Measurements from ENCODE around the gene EIF3B. TPM values are rescaled to one million over a fixed set of nuclear protein-coding genes. Genes with fewer than 3 reads are reported as not detected.

The EIF3B gene
- total RNA-seq, 1 donor from 2014 or later, result 84.9 TPM

- intact Hi-C loops (cut with DNase I), result loop anchor here (5.0 to 10.0 kb wide), 2 partner anchors 111 to 689 kb away; partner anchors contain the start of genes MRM2 and NUDT1
- Histone ChIP-seq H3K4me1 (peaks cover 16 to 21% of the 10 kb centered on the region in 2 donors), H3K36me3 (no peaks in the 10 kb centered on the region), H3K27ac (peak overlapping the region; percentile 98 to 99), H3K9me3 (no peaks in the 10 kb centered on the region), H3K4me3 (peak overlapping the region; percentile 91), H3K27me3 (no peaks in the 10 kb centered on the region)
- DNase-seq (ENCODE audit: low spot score in 2 of 2), result no peak
- TF ChIP-seq, protein P1, sequence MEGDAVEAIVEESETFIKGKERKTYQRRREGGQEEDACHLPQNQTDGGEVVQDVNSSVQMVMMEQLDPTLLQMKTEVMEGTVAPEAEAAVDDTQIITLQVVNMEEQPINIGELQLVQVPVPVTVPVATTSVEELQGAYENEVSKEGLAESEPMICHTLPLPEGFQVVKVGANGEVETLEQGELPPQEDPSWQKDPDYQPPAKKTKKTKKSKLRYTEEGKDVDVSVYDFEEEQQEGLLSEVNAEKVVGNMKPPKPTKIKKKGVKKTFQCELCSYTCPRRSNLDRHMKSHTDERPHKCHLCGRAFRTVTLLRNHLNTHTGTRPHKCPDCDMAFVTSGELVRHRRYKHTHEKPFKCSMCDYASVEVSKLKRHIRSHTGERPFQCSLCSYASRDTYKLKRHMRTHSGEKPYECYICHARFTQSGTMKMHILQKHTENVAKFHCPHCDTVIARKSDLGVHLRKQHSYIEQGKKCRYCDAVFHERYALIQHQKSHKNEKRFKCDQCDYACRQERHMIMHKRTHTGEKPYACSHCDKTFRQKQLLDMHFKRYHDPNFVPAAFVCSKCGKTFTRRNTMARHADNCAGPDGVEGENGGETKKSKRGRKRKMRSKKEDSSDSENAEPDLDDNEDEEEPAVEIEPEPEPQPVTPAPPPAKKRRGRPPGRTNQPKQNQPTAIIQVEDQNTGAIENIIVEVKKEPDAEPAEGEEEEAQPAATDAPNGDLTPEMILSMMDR (IDR thresholded peaks at IDR 0.05), result no peak
These were observed 1.3 kb upstream of the EIF3B start for GRCh38 chr7:2353113-2353935.

DNA sequence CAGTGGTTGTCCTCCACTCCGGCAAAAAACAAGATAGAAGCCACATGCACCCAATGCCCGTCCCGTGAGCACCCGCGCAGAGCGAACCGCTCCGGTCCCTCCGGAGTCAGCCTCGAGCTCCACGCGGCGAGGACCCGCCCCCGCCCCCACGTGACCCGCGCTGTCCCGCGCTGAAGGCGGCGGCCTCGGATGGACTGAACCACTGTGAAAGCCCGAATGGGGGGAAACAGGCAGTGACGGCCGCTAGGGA is 766 bp upstream of the EIF3B start:
- peak; percentile 43 to 92 for DNase-seq (ENCODE audit: low spot score in 2 of 2)
- H3K9me3 ChIP-seq, result no peaks in the 10 kb centered on the region

GRCh38 chr7:2354939-2355704 is 495 bp downstream of the EIF3B start:
- H3K4me1 ChIP-seq, result peaks cover 16 to 21% of the 10 kb centered on the region in 2 donors
- no peaks in the 10 kb centered on the region for H3K9me3 ChIP-seq
- H3K27me3 ChIP-seq, result no peaks in the 10 kb centered on the region
- peak overlapping the region; percentile 33 to 64 for H3K27ac ChIP-seq
- DNase-seq (ENCODE audit: low spot score in 2 of 2), result no peak
- H3K4me3 ChIP-seq, result peak overlapping the region; percentile 91
- peaks cover 0 to 3% of the 10 kb centered on the region in 2 donors for H3K36me3 ChIP-seq
- TF ChIP-seq, protein P1 (IDR thresholded peaks at IDR 0.05), result no peak
- intact Hi-C loops (cut with DNase I), result loop anchor here (1.0 to 10.0 kb wide), 6 partner anchors 41 to 896 kb away; partner anchors contain the start of genes CHST12, IQCE, MICALL2 and MRM2

More for the DNA sequence above, 766 bp upstream of the EIF3B start:
- TF ChIP-seq, protein P1 (IDR thresholded peaks at IDR 0.05), result no peak
- H3K27ac ChIP-seq, result peak overlapping the region; percentile 98 to 99
- H3K4me3 ChIP-seq, result peak overlapping the region; percentile 91
- H3K4me1 ChIP-seq, result peaks cover 16 to 21% of the 10 kb centered on the region in 2 donors
- intact Hi-C loops (cut with DNase I), result loop anchor here (1.0 to 10.0 kb wide), 6 partner anchors 40 to 895 kb away; partner anchors contain the start of genes CHST12, IQCE, MICALL2 and MRM2
- H3K27me3 ChIP-seq, result no peaks in the 10 kb centered on the region
- no peaks in the 10 kb centered on the region for H3K36me3 ChIP-seq

GRCh38 chr7:2355705-2356008 is 1.0 kb downstream of the EIF3B start:
- TF ChIP-seq, protein P1 (IDR thresholded peaks at IDR 0.05), result no peak
- Histone ChIP-seq H3K4me1 (peaks cover 16 to 21% of the 10 kb centered on the region in 2 donors), H3K27ac (no peak overlapping the region), H3K9me3 (no peaks in the 10 kb centered on the region), H3K36me3 (peaks cover 0 to 3% of the 10 kb centered on the region in 2 donors), H3K4me3 (peak overlapping the region; percentile 91), H3K27me3 (no peaks in the 10 kb centered on the region)
- intact Hi-C loops (cut with DNase I), result loop anchor here (2.0 to 10.0 kb wide), 2 partner anchors 691 to 897 kb away; partner anchors contain the start of gene MICALL2
- no peak for DNase-seq (ENCODE audit: low spot score in 2 of 2)

- intact Hi-C loops (cut with DNase I), result loop anchor here (10.0 kb wide), 1 partner anchor 692 kb away; no protein-coding TSS in a partner anchor
- TF ChIP-seq, protein P1 (IDR thresholded peaks at IDR 0.05), result no peak
These were observed 2.5 kb downstream of the EIF3B start for GRCh38 chr7:2357165-2357564.

More at GRCh38 chr7:2357165-2357564, 2.5 kb downstream of the EIF3B start:
- Histone ChIP-seq H3K36me3 (peaks cover 15 to 18% of the 10 kb centered on the region in 2 donors), H3K27ac (no peak overlapping the region), H3K27me3 (no peaks in the 10 kb centered on the region), H3K4me3 (peak overlapping the region; percentile 3 to 91), H3K4me1 (peaks cover 16 to 21% of the 10 kb centered on the region in 2 donors), H3K9me3 (no peaks in the 10 kb centered on the region)
- no peak for DNase-seq (ENCODE audit: low spot score in 2 of 2)

All from ascending aorta (tissue), 2 donors.